H1 (cell line): ENCODE data around the gene AGRN. TPM values are rescaled to one million over a fixed set of nuclear protein-coding genes. Genes with fewer than 3 reads are reported as not detected.

ENCODE experiments used
- CTCF ChIA-PET: fragments of 300-600 bp; sonication (Branson Sonifier 250); formaldehyde crosslinking; loops from one replicate; lab custom pipeline; 2021; ENCODE audit not compliant: partially characterized antibody; lab: Charles Lee
- POLR2A ChIA-PET: fragments of 300-600 bp; sonication (Branson Sonifier 250); formaldehyde crosslinking; loops from one replicate; lab custom pipeline; 2021; ENCODE audit warnings: inconsistent platforms; ENCODE audit not compliant: partially characterized antibody; lab: Charles Lee
- DNase-seq, 2 experiments: peaks; one replicate each; pipeline versions ENCODE4 v3.0.0 to v3.0.0-alpha.2; 2010 to 2022; ENCODE audit warnings: low spot score in 2 of 2, low read depth in 1 of 2, mixed read lengths in 1 of 2
- FAIRE-seq: peaks from 2 replicates; lab custom pipeline; 2011; peaks lifted over from hg19 to GRCh38; lab: Jason Lieb, UNC
- H2AFZ ChIP-seq: 2 replicates; pipeline ENCODE4 v1.8.1; 2012; ENCODE audit warnings: low read length, inconsistent platforms
- H2AK5ac ChIP-seq: 2 replicates; pipeline ENCODE4 v1.6.1; 2013; ENCODE audit warnings: low read depth, low read length
- H2BK120ac ChIP-seq: replicated peaks from 2 replicates; pipeline ENCODE3; 2013; ENCODE audit warnings: low read depth, low read length, inconsistent platforms
- H2BK12ac ChIP-seq: 2 replicates; pipeline ENCODE4 v1.6.1; 2013; ENCODE audit warnings: low read depth, low read length
- H2BK15ac ChIP-seq: 2 replicates; pipeline ENCODE4 v1.6.1; 2013; ENCODE audit warnings: low read length
- H2BK20ac ChIP-seq: 2 replicates; pipeline ENCODE4 v1.6.1; 2013; ENCODE audit warnings: low read length
- H2BK5ac ChIP-seq: 2 replicates; pipeline ENCODE4 v1.6.1; 2013; ENCODE audit warnings: low read depth, low read length
- H3K14ac ChIP-seq: 2 replicates; pipeline ENCODE4 v1.6.1; 2013; ENCODE audit warnings: inconsistent platforms; ENCODE audit not compliant: insufficient read length
- H3K18ac ChIP-seq: 2 replicates; pipeline ENCODE4 v1.6.1; 2013; ENCODE audit warnings: low read length; ENCODE audit errors: extremely low read depth
- H3K23ac ChIP-seq: 2 replicates; pipeline ENCODE4 v1.6.1; 2013; ENCODE audit warnings: inconsistent platforms; ENCODE audit not compliant: insufficient read length
- H3K23me2 ChIP-seq: 2 replicates; pipeline ENCODE4 v1.6.1; 2013; ENCODE audit warnings: low read depth, low read length
- H3K27ac ChIP-seq: 2 replicates; pipeline ENCODE4 v1.6.1; 2011; ENCODE audit warnings: low read depth, low read length, inconsistent platforms
- H3K27me3 ChIP-seq, 4 experiments: replicated peaks in 1 of 4; 1 replicate in 1 of 4; 2 replicates in 3 of 4; pipeline versions ENCODE4 v1.6.1 to v1.8.1; 2011 to 2013; ENCODE audit warnings: low read length in 3 of 4, mild to moderate bottlenecking in 3 of 4, inconsistent platforms in 2 of 4, mixed read lengths in 2 of 4, moderate library complexity in 1 of 4; ENCODE audit not compliant: control insufficient read depth in 3 of 4, insufficient read depth in 3 of 4; ENCODE audit errors: extremely low read depth in 1 of 4
- H3K36me3 ChIP-seq, 4 experiments: 2 replicates each; pipeline versions ENCODE4 v1.6.1 to v1.8.1; 2011 to 2013; ENCODE audit warnings: mild to moderate bottlenecking in 4 of 4, low read length in 3 of 4, moderate library complexity in 2 of 4, control low read depth in 1 of 4, inconsistent platforms in 1 of 4; ENCODE audit not compliant: insufficient read depth in 4 of 4, control insufficient read depth in 2 of 4
- H3K4ac ChIP-seq: replicated peaks from 2 replicates; pipeline ENCODE3; 2013; ENCODE audit warnings: low read length, low read depth, mixed read lengths, inconsistent platforms; ENCODE audit not compliant: insufficient read length
- H3K4me1 ChIP-seq, 4 experiments: replicated peaks in 1 of 4; 1 replicate in 1 of 4; 2 replicates in 3 of 4; pipeline versions ENCODE4 v1.6.1 to v1.8.1; 2011 to 2013; ENCODE audit warnings: low read length in 3 of 4, inconsistent platforms in 2 of 4, mixed read lengths in 1 of 4; ENCODE audit not compliant: insufficient read depth in 4 of 4, control insufficient read depth in 3 of 4
- H3K4me2 ChIP-seq, 2 experiments: 2 replicates each; pipeline versions ENCODE4 v1.6.1 to v1.8.1; 2011 to 2013; ENCODE audit warnings: low read depth in 2 of 2, low read length in 2 of 2, control low read depth in 1 of 2, inconsistent platforms in 1 of 2, mild to moderate bottlenecking in 1 of 2; ENCODE audit not compliant: insufficient read depth in 1 of 2
- H3K4me3 ChIP-seq, 4 experiments: fragments of 200-600, 300-600 bp in 1 of 4; sonication (generic), shearing (Covaris generic), sonication (Bioruptor Twin) in 1 of 4; 2 replicates each; pipeline versions ENCODE4 v1.5.1 to v1.8.1; 2011 to 2016; ENCODE audit warnings: low read length in 4 of 4, low read depth in 3 of 4, control low read depth in 2 of 4, inconsistent platforms in 2 of 4, mild to moderate bottlenecking in 2 of 4, mixed read lengths in 1 of 4, moderate library complexity in 1 of 4; ENCODE audit not compliant: insufficient read depth in 2 of 4; ENCODE audit errors: extremely low read depth in 1 of 4
- H3K56ac ChIP-seq: replicated peaks from 2 replicates; pipeline ENCODE3; 2013; ENCODE audit warnings: low read depth, mild to moderate bottlenecking, mixed read lengths, low read length, inconsistent platforms; ENCODE audit not compliant: insufficient read length
- H3K79me1 ChIP-seq: 2 replicates; pipeline ENCODE4 v1.6.1; 2013; ENCODE audit warnings: low read depth, low read length, control low read depth
- H3K79me2 ChIP-seq, 2 experiments: 2 replicates each; pipeline versions ENCODE4 v1.6.1 to v1.8.1; 2012 to 2013; ENCODE audit warnings: low read length in 2 of 2, mild to moderate bottlenecking in 2 of 2, inconsistent platforms in 1 of 2; ENCODE audit not compliant: insufficient read depth in 2 of 2, control insufficient read depth in 1 of 2
- H3K9ac ChIP-seq, 4 experiments: replicated peaks in 1 of 4; 1 replicate in 1 of 4; 2 replicates in 3 of 4; pipeline versions ENCODE4 v1.6.1 to v1.8.1; 2011 to 2013; ENCODE audit warnings: low read depth in 3 of 4, low read length in 3 of 4, control low read depth in 2 of 4, mild to moderate bottlenecking in 2 of 4, moderate library complexity in 2 of 4, inconsistent platforms in 1 of 4; ENCODE audit errors: extremely low read depth in 1 of 4
- H3K9me3 ChIP-seq, 2 experiments: 2 replicates each; pipeline versions ENCODE4 v1.6.1 to v1.8.1; 2012 to 2013; ENCODE audit warnings: mild to moderate bottlenecking in 2 of 2, moderate library complexity in 2 of 2, control low read depth in 1 of 2, inconsistent platforms in 1 of 2, low read depth in 1 of 2, low read length in 1 of 2, mixed read lengths in 1 of 2; ENCODE audit not compliant: insufficient read depth in 2 of 2
- H4K20me1 ChIP-seq, 2 experiments: replicated peaks in 1 of 2; 2 replicates each; pipeline versions ENCODE3 to v1.8.1; 2011 to 2013; ENCODE audit warnings: inconsistent platforms in 2 of 2, low read length in 2 of 2, mild to moderate bottlenecking in 1 of 2; ENCODE audit not compliant: insufficient read depth in 2 of 2, control insufficient read depth in 1 of 2
- H4K5ac ChIP-seq: 2 replicates; pipeline ENCODE4 v1.6.1; 2013; ENCODE audit warnings: low read length, low read depth, mixed read lengths, inconsistent platforms; ENCODE audit not compliant: insufficient read length
- H4K8ac ChIP-seq: 2 replicates; pipeline ENCODE4 v1.8.0; 2013; ENCODE audit warnings: mild to moderate bottlenecking, moderate library complexity, low read length, inconsistent platforms; ENCODE audit not compliant: insufficient read depth; ENCODE audit errors: extremely low read depth
- H4K91ac ChIP-seq: replicated peaks from 2 replicates; pipeline ENCODE3; 2013; ENCODE audit warnings: low read length, mixed read lengths, inconsistent platforms; ENCODE audit not compliant: insufficient read length
- ASH2L ChIP-seq: fragments of 200-600, 300-600 bp; sonication (generic); IDR thresholded peaks from one replicate; pipeline ENCODE4 v1.7.1; 2017; ENCODE audit warnings: low read length
- EP300 ChIP-seq, 2 experiments: IDR thresholded peaks; 1 replicate in 1 of 2; 2 replicates in 1 of 2; pipeline ENCODE4 v1.6.1; 2011 to 2012; ENCODE audit warnings: low read depth in 2 of 2, low read length in 2 of 2, mild to moderate bottlenecking in 2 of 2, borderline replicate concordance in 1 of 2, inconsistent platforms in 1 of 2, moderate library complexity in 1 of 2
- PHF8 ChIP-seq: fragments of 200-600 bp; sonication (generic); conservative IDR thresholded peaks from 2 replicates; pipeline ENCODE4 v1.7.1; 2012; ENCODE audit warnings: low read depth, mild to moderate bottlenecking, inconsistent platforms, low read length, moderate library complexity
- SP4 ChIP-seq: IDR thresholded peaks from 2 replicates; pipeline ENCODE4 v1.6.1; 2012; ENCODE audit warnings: low read length, inconsistent platforms
- ZNF274 ChIP-seq: IDR thresholded peaks from 2 replicates; pipeline ENCODE4 v1.7.0; 2012; ENCODE audit warnings: low read length, borderline replicate concordance; ENCODE audit errors: extremely low read depth
- WGBS, 2 experiments: shearing (Covaris generic) in 1 of 2; methylation state at CpG; one replicate each; pipeline versions ENCODE4 v1.1.6 to v1.1.7; 2013 to 2015; ENCODE audit warnings: low lambda C conversion rate in 2 of 2, mixed read lengths in 2 of 2, inconsistent platforms in 1 of 2, low coverage in 1 of 2, missing lambda C conversion rate in 1 of 2; ENCODE audit not compliant: insufficient replicate concordance in 2 of 2, insufficient coverage in 1 of 2, insufficient read length in 1 of 2; ENCODE audit errors: extremely low coverage in 1 of 2, missing lambda C conversion rate in 1 of 2; 5-methylcytosine and 5-hydroxymethylcytosine counted together
- polyA plus RNA-seq, 7 experiments: library from polyadenylated mRNA; depleted of rRNA in 3 of 7; stranded (reverse) in 5 of 7; unstranded in 2 of 7; fragments of >200 nt in 5 of 7; fragments of 200-250 nt in 2 of 7; gene quantifications; 1 replicate in 5 of 7; 2 replicates in 1 of 7; 4 replicates in 1 of 7; pipeline versions ENCODE4 v1.2.1 to v1.2.3, GENCODE V29; 2011 to 2013; ENCODE audit warnings: missing spikeins in 2 of 7, mixed read lengths in 2 of 7
- total RNA-seq: library from RNA; stranded (reverse); fragmentation: NEBNext Ultra II Directional; extraction: Animal tissue kit (Norgen Biotek cat#: 25700); gene quantifications from 2 replicates; pipeline ENCODE4 v1.2.1, GENCODE V29; 2021

AGRN gene
- total and polyA plus RNA-seq, 2 of the 8 experiments (the other 6 are each of a cell fraction or from before 2014, with no cell fraction given) = 52.3 to 155 TPM

GRCh38 chr1:979744-980072 is 40.2 kb upstream of the AGRN start:
- H4K91ac ChIP-seq = no peak overlapping the region
- H3K4ac ChIP-seq = no peak overlapping the region
- no peak overlapping the region for H3K4me3 ChIP-seq
- H3K9me3 ChIP-seq = no peaks in the 10 kb centered on the region
- H2AK5ac ChIP-seq = no peak overlapping the region; the same call in 1 of the 2 replicates
- H3K36me3 ChIP-seq = no peaks in the 10 kb centered on the region
- H3K9ac ChIP-seq = no peak overlapping the region
- ChIA-PET POLR2A (interaction anchor here (0.5 to 1.5 kb wide), 5 partner anchors 10 to 80 kb away, joined by 3 to 4 read pairs (median 3); no protein-coding TSS in a partner anchor), CTCF (interaction anchor here (0.9 to 6.9 kb wide), 3 partner anchors 13 to 84 kb away, joined by 5 to 86 read pairs (median 80); no protein-coding TSS in a partner anchor)
- no peak overlapping the region; the same call in 1 of the 2 replicates for H4K8ac ChIP-seq
- no peak overlapping the region for H3K27ac ChIP-seq
- DNase-seq (no peak), FAIRE-seq (no peak)
- 90% methylated on average over 9 of the region's 9 CpGs; no CpG with 5 or more reads in 1 of the 2 experiments for WGBS, 2 experiments
- no peak overlapping the region for H3K18ac ChIP-seq
- H2BK5ac ChIP-seq = no peak overlapping the region
- H2BK12ac ChIP-seq = no peak overlapping the region
- H2AFZ ChIP-seq = no peak overlapping the region
- no peak overlapping the region for H4K5ac ChIP-seq
- H3K27me3 ChIP-seq = peaks cover 0 to 14% (median 5%) of the 10 kb centered on the region in 4 experiments; a peak in 4 of 7 replicates
- H3K4me1 ChIP-seq = peaks cover 0 to 10% (median under 1%) of the 10 kb centered on the region in 4 experiments; a peak in 4 of 7 replicates
- no peak overlapping the region for H2BK120ac ChIP-seq
- H2BK20ac ChIP-seq = no peak overlapping the region
- no peaks in the 10 kb centered on the region for H3K79me2 ChIP-seq
- H3K4me2 ChIP-seq = no peak overlapping the region
- H3K14ac ChIP-seq = no peak overlapping the region
- H3K79me1 ChIP-seq = no peaks in the 10 kb centered on the region
- H3K23ac ChIP-seq = no peak overlapping the region
- H3K56ac ChIP-seq = no peak overlapping the region
- H2BK15ac ChIP-seq = 0 out of 2 replicates have a peak overlapping the region, but pooled peaks have one; percentile 61
- peaks cover 2% of the 10 kb centered on the region; the same call in 1 of the 2 replicates for H3K23me2 ChIP-seq
- H4K20me1 ChIP-seq = peaks cover 0 to 12% of the 10 kb centered on the region in 2 experiments
- TF ChIP-seq PHF8 = no peak
- TF ChIP-seq SP4 = no peak
- no peak for TF ChIP-seq ZNF274
- no peak for TF ChIP-seq EP300 (IDR thresholded peaks at IDR 0.05; ENCODE audit: borderline replicate concordance in 1 of 2, low read depth in 2 of 2, low read length in 2 of 2)
- TF ChIP-seq ASH2L = no peak
